Transverse colon (tissue), 4 donors: ENCODE data around the gene DTNBP1. TPM values are rescaled to one million over a fixed set of nuclear protein-coding genes. Genes with fewer than 3 reads are reported as not detected.

Experiments
- DNase-seq: peaks from one replicate; pipeline ENCODE4 v3.0.0-alpha.2; 2019
- H3K27ac ChIP-seq, 4 donors: fragments of 200-600 bp; sonication (generic); 2 replicates each; pipeline ENCODE4 v1.5.1; 2016 to 2018; ENCODE audit warnings: inconsistent platforms in 4 of 4
- H3K27me3 ChIP-seq: fragments of 200-600 bp; sonication (generic); 2 replicates; pipeline ENCODE4 v1.5.1; 2017; ENCODE audit warnings: inconsistent platforms
- H3K36me3 ChIP-seq, 4 donors: fragments of 200-600 bp; sonication (generic); 2 replicates each; pipeline ENCODE4 v1.5.1; 2017 to 2019; ENCODE audit warnings: inconsistent platforms in 4 of 4
- H3K4me1 ChIP-seq, 4 donors: fragments of 200-600 bp; sonication (generic); 2 replicates each; pipeline ENCODE4 v1.5.1; 2017 to 2020; ENCODE audit warnings: inconsistent platforms in 4 of 4
- H3K4me3 ChIP-seq, 4 donors: fragments of 200-600 bp; sonication (generic); 1 replicate in 1 of 4; 2 replicates in 3 of 4; pipeline versions ENCODE4 v1.5.1 to v1.6.1; 2017 to 2019; ENCODE audit warnings: inconsistent platforms in 4 of 4
- H3K9me3 ChIP-seq, 2 donors: fragments of 200-600 bp; sonication (generic); 2 replicates each; pipeline ENCODE4 v1.5.1; 2017 to 2019; ENCODE audit warnings: inconsistent platforms in 2 of 2
- EP300 ChIP-seq: sonication (generic); formaldehyde crosslinking; IDR thresholded peaks from one replicate; pipeline ENCODE4 v1.6.1; 2017; ENCODE audit warnings: antibody characterized with exemption, low read depth
- POLR2A ChIP-seq: fragments of 450-650 bp; IDR thresholded peaks from one replicate; pipeline ENCODE4 v1.6.1; 2016; ENCODE audit warnings: antibody characterized with exemption, mild to moderate bottlenecking, moderate library complexity
- POLR2AphosphoS5 ChIP-seq, 3 donors: sonication (generic); formaldehyde crosslinking; IDR thresholded peaks; one replicate each; pipeline ENCODE4 v1.6.1; 2016; ENCODE audit warnings: antibody characterized with exemption in 3 of 3
- WGBS, 2 donors: methylation state at CpG; one replicate each; pipeline ENCODE4 v1.1.5; 2018; ENCODE audit warnings: low coverage in 1 of 2; 5-methylcytosine and 5-hydroxymethylcytosine counted together
- in situ Hi-C, 4 donors: fragments of 200-750 bp; cut with MboI; loops; one replicate each; pipeline versions ENCODE4 v1.15.0 to v1.15.1; 2017; ENCODE audit warnings: low sequenced_read_pairs in 3 of 4, low pct_ligation_motif_present in 1 of 4, low pct_unique_long_range_greater_than_20kb in 1 of 4
- intact Hi-C: fragments of 100-400 bp; cut with DNase I; formaldehyde crosslinking; loops from one replicate; pipeline ENCODE4 v1.15.1; 2023; ENCODE audit warnings: low total_unique reads
- total RNA-seq, 4 donors: library from RNA; depleted of rRNA; stranded (reverse); fragments of >200 nt; gene quantifications; one replicate each; pipeline ENCODE4 v1.1.0, GENCODE V29; 2016
- TF ChIP-seq, protein P1 (sequence below), 5 experiments: fragments of 200-600 bp in 3 of 5; fragments of 450-650 bp in 2 of 5; sonication (generic) in 3 of 5; IDR thresholded peaks; 1 replicate in 2 of 5; 2 replicates in 3 of 5; pipeline ENCODE4 v1.5.1; 2016 to 2017; ENCODE audit warnings: antibody characterized with exemption in 5 of 5, inconsistent platforms in 3 of 5, mild to moderate bottlenecking in 2 of 5, moderate library complexity in 1 of 5

Gene DTNBP1
- total RNA-seq, 4 donors from 2014 or later: 6.0 to 20.3 (median 16.0) TPM

DNA sequence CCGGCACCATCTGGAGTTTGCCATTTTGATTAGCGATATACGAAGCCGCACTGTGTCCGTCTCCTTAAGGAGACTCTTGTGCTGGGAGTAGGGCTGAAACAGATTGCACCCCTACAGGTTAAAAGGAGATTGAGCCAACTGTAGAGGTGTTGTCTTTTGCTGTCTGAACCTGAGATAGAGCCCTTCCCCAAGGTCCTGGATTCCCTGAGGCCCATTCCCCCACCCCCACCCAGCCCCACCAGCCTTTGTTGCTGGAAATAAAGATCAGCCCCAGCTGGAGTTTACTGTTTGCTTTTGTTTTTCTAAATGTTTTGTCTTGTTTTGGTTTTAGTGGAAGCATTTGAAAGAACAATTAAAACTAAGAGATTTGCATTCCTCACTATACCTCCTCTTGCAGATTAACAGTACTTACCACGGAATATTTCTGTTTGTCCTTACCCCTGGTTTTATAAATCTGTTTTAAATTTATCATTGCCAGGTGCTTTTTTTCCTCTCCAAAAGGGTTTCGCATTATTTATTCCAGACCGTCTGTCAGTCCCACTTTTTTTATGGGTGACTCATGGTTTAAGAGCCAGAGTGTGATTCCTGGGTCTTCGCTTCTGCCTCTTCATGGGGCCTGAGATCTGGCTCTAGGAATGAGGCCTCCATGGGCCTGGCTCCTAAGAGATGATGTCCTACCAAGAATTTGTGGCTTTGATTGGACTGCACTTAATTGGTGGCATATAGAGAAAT is 169.2 kb downstream of the DTNBP1 start:
- intact Hi-C loops: loop anchor here (10.0 kb wide), 2 partner anchors 249 to 1279 kb away; partner anchors contain the start of gene JARID2

DNA sequence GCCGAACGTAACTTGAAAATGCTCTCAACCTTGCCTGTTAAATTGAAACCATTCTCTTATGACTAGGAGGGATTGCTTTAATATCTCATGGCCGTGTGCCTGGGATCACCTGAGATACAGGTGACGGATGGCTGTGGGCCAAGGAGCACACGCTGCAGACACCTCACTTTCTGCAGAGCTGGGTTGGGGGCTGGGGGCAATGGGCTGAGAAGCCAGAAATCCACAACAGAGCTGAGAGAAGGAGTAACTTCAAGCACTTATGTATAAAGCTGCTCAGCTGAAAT is 170.9 kb downstream of the DTNBP1 start:
- peak overlapping the region in 1 of 4 donors; percentile 6 for H3K27ac ChIP-seq
- TF ChIP-seq POLR2A (no peak), POLR2AphosphoS5 (IDR thresholded peaks at IDR 0.05) (no peak), EP300 (no peak)
- TF ChIP-seq, protein P1, sequence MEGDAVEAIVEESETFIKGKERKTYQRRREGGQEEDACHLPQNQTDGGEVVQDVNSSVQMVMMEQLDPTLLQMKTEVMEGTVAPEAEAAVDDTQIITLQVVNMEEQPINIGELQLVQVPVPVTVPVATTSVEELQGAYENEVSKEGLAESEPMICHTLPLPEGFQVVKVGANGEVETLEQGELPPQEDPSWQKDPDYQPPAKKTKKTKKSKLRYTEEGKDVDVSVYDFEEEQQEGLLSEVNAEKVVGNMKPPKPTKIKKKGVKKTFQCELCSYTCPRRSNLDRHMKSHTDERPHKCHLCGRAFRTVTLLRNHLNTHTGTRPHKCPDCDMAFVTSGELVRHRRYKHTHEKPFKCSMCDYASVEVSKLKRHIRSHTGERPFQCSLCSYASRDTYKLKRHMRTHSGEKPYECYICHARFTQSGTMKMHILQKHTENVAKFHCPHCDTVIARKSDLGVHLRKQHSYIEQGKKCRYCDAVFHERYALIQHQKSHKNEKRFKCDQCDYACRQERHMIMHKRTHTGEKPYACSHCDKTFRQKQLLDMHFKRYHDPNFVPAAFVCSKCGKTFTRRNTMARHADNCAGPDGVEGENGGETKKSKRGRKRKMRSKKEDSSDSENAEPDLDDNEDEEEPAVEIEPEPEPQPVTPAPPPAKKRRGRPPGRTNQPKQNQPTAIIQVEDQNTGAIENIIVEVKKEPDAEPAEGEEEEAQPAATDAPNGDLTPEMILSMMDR (IDR thresholded peaks at IDR 0.05): no peak
- intact Hi-C loops (loop anchor here (10.0 kb wide), 2 partner anchors 247 to 1277 kb away; partner anchors contain the start of gene JARID2), in situ Hi-C loops (loop anchor here in 3 of 4 donors (25.0 kb wide), 1 partner anchor 1280 kb away; no protein-coding TSS in a partner anchor)
- no peaks in the 10 kb centered on the region for H3K27me3 ChIP-seq
- H3K4me3 ChIP-seq: no peak overlapping the region
- H3K4me1 ChIP-seq: peaks cover 3 to 14% (median 6%) of the 10 kb centered on the region in 4 donors
- H3K9me3 ChIP-seq: no peaks in the 10 kb centered on the region
- no peak for DNase-seq
- WGBS, 2 donors: 76 to 90% methylated on average over 5 of the region's 5 CpGs
- H3K36me3 ChIP-seq: peaks cover 0 to 18% (median 4%) of the 10 kb centered on the region in 4 donors

More for the DNA sequence above, 169.2 kb downstream of the DTNBP1 start:
- TF ChIP-seq POLR2A: no peak
- TF ChIP-seq, protein P1 (IDR thresholded peaks at IDR 0.05): no peak
- no peak for TF ChIP-seq EP300
- no peaks in the 10 kb centered on the region for H3K9me3 ChIP-seq
- WGBS, 2 donors: 82 to 90% methylated on average over 6 to 9 of the region's 9 CpGs
- no peaks in the 10 kb centered on the region for H3K27me3 ChIP-seq
- DNase-seq: no peak
- peaks cover 0 to 10% (median 5%) of the 10 kb centered on the region in 4 donors for H3K36me3 ChIP-seq
- H3K27ac ChIP-seq: no peak overlapping the region
- H3K4me1 ChIP-seq: peaks cover 3 to 14% (median 6%) of the 10 kb centered on the region in 4 donors
- H3K4me3 ChIP-seq: no peak overlapping the region
- in situ Hi-C loops: loop anchor here in 3 of 4 donors (25.0 kb wide), 1 partner anchor 1281 kb away; no protein-coding TSS in a partner anchor

DNA sequence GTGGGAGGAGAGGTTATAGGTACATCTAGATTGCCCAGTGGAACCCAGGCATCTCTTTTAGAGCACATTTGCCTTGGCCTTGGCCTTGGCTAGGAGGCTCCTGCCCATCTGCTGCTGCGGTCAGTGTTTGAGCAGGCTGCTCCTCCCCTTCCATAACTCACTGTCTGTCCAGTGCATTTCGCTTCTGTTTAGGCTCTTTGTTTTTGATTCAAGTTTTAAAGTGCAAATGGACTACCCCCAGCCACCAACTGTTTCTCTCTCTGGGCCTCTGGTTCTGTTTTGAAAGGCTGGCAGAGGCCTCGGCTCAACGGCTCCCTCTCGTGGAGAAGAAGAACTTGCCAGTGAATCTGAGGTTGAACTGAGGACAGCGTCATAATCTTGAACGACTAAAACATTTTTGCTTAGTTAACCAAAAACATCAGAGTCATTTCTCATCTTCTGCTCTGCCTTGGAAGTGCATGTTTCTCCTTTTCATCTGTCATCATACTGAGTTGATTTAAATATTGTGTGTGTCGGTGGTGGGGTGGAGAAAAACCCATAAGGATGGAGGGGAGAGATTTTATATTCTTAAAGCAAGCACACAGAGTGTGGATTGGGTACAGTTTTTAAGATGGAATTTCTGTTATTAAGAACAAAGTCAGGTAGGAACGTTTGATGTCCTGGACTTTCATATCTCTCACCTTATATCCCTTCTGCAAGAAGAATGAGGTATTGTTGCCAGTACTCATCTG is 171.4 kb downstream of the DTNBP1 start:
- intact Hi-C loops: loop anchor here (10.0 kb wide), 2 partner anchors 247 to 1277 kb away; partner anchors contain the start of gene JARID2
- Histone ChIP-seq H3K9me3 (no peaks in the 10 kb centered on the region), H3K27ac (peak overlapping the region in 2 of 4 donors; percentile 21 to 31), H3K27me3 (no peaks in the 10 kb centered on the region), H3K36me3 (peaks cover 0 to 14% (median 1%) of the 10 kb centered on the region in 4 donors), H3K4me1 (peaks cover 3 to 14% (median 6%) of the 10 kb centered on the region in 4 donors), H3K4me3 (no peak overlapping the region)
- TF ChIP-seq, protein P1 (IDR thresholded peaks at IDR 0.05): peak; percentile 77 to 92 (median 91)
- TF ChIP-seq POLR2AphosphoS5 (IDR thresholded peaks at IDR 0.05) (no peak), POLR2A (no peak), EP300 (no peak)
- peak; percentile 75 for DNase-seq
- 18 to 21% methylated on average over 9 of the region's 9 CpGs for WGBS, 2 donors
- in situ Hi-C loops: loop anchor here in 3 of 4 donors (25.0 kb wide), 1 partner anchor 1279 kb away; no protein-coding TSS in a partner anchor
